ENCODE results near the gene CRNKL1. TPM values are rescaled to one million over a fixed set of nuclear protein-coding genes. Genes with fewer than 3 reads are reported as not detected.
A peak's percentile ranks its signal among the peaks of the same experiment; 100 is the strongest.

Gene CRNKL1
- total RNA-seq, 2 experiments from 2014 or later: 14.1 to 15.7 TPM

DNA sequence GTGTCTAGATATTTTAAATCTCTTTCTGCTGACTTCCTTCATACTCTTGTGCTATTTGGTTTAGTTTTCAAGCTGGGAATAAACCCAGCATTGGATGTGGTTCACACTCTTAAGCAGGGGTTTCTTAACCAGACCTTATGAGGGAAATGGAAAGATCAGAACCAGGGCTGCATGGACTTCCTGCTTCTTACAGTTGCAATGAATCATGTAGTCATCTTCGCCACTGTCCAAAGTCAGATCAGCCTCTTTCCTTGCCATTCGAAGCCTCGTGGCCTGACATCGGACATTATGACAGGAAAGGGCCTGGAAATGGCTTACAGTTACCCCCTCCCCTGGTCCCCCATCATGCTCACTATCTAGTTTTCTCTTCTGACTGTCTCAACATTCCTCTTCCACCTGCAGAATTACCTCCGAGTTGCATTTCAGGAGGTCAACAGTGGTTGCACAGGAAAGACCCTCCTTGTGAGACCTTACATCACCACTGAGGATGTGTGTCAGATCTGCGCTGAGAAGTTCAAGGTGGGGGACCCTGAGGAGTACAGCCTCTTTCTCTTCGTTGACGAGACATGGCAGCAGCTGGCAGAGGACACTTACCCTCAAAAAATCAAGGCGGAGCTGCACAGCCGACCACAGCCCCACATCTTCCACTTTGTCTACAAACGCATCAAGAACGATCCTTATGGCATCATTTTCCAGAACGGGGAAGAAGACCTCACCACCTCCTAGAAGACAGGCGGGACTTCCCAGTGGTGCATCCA lies 51.9 kb downstream of the CRNKL1 start:
- no peak for DNase-seq
- Mint-ChIP-seq H3K9me3 (no peaks in the 10 kb centered on the region), H3K4me3 (no peak overlapping the region), H3K36me3 (ENCODE audit: low read depth) (no peaks in the 10 kb centered on the region), H3K27me3 (ENCODE audit: low read depth) (peaks cover 26% of the 10 kb centered on the region), H3K27ac (no peak overlapping the region), H3K4me1 (ENCODE audit: low read depth) (peaks cover 13% of the 10 kb centered on the region)
- intact Hi-C loops (cut with micrococcal nuclease): no loop called here
- CTCF ChIA-PET: no interaction called here

DNA sequence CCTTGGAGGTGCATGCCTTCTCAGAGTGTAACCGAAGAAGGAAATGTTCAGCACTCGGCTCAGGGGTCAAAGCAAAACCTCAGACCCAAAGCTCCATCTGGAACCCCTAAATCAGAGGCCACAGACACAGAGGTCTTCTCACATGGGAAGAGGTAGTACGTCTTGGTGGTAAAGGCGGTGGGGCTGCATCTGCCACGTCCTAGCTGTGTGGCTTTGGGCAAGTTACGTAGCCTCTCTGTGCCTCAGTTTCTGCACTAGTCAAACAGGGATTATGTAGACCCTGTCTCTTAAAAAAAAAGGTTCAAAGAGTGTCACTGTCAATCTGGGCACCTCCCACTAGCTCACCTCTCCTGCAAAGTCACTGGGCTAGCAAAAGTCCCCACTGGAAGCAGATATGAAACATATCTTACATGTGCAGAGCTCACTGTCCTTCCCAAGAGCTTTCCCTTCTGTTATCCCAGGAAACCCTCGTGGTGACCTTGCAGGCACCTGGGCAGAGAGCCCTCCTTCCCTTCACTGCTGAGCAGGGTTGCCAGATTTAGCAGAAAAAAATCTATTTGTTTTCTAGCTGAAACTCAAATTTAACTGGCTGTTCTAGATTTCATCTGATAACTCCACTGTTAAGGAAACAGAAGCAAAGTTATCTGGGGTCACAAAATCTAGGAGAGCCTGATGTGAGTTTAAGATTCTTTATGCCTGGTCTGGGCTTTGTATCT lies 53.1 kb downstream of the CRNKL1 start:
- H3K36me3 Mint-ChIP-seq (ENCODE audit: low read depth): no peaks in the 10 kb centered on the region
- intact Hi-C loops (cut with micrococcal nuclease): loop anchor here (5.0 kb wide), 1 partner anchor 62 kb away; no protein-coding TSS in a partner anchor
- H3K4me3 Mint-ChIP-seq: no peak overlapping the region
- no peak for DNase-seq
- peaks cover 22% of the 10 kb centered on the region for H3K27me3 Mint-ChIP-seq (ENCODE audit: low read depth)
- CTCF ChIA-PET: interaction anchor here (0.6 to 0.8 kb wide), 3 partner anchors 12 to 306 kb away, joined by 3 to 4 read pairs (median 3); no protein-coding TSS in a partner anchor
- no peaks in the 10 kb centered on the region for H3K9me3 Mint-ChIP-seq
- no peak overlapping the region for H3K27ac Mint-ChIP-seq
- peaks cover 13% of the 10 kb centered on the region for H3K4me1 Mint-ChIP-seq (ENCODE audit: low read depth)

DNA sequence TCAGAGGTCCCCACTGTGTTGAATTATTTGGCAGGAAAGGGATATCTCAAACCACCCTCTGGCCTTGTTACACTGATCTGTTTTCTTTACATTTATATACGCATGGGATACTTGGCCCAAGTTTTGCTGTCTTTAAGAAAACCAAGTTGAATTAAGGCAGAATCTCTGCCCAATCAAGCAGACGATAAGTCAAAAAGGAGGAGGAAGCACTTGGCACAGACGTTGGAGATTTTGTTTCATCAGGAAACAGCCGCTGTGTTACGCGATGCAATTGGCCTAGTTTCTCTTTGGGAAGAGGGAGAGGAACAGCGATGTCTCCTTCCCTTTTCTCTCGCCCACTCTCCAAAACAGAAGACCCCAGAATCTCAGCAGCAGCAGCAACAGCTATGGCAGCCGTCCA lies 55.3 kb downstream of the CRNKL1 start:
- Mint-ChIP-seq H3K27ac (no peak overlapping the region), H3K27me3 (ENCODE audit: low read depth) (peaks cover 5% of the 10 kb centered on the region), H3K4me3 (no peak overlapping the region), H3K36me3 (ENCODE audit: low read depth) (no peaks in the 10 kb centered on the region), H3K4me1 (ENCODE audit: low read depth) (no peaks in the 10 kb centered on the region), H3K9me3 (no peaks in the 10 kb centered on the region)
- intact Hi-C loops (cut with micrococcal nuclease): loop anchor here (5.0 kb wide), 1 partner anchor 60 kb away; no protein-coding TSS in a partner anchor
- CTCF ChIA-PET: no interaction called here
- DNase-seq: no peak

DNA sequence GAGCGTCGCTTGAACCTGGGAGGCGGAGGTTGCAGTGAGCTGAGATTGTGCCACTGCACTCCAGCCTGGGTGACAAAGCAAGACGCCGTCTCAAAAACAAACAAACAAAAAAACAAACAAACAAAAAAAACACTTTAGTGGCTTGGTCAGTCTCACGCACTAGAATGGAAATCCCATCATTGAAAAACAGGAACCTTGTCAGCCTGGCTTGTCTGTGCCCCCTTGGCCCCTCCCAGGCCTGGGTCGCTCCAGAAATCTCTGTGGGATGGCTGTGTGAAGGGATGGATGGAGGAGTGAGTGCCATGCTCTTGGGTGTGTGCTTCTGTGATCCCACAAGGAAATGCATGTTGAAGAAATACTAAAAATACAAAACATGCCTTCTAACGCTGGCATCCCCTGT lies 56.0 kb downstream of the CRNKL1 start:
- CTCF ChIA-PET: no interaction called here
- Mint-ChIP-seq H3K27ac (no peak overlapping the region), H3K36me3 (ENCODE audit: low read depth) (no peaks in the 10 kb centered on the region), H3K9me3 (no peaks in the 10 kb centered on the region), H3K4me1 (ENCODE audit: low read depth) (no peaks in the 10 kb centered on the region), H3K4me3 (no peak overlapping the region), H3K27me3 (ENCODE audit: low read depth) (peaks cover 3% of the 10 kb centered on the region)
- no peak for DNase-seq
- intact Hi-C loops (cut with micrococcal nuclease): loop anchor here (5.0 kb wide), 1 partner anchor 59 kb away; no protein-coding TSS in a partner anchor

DNA sequence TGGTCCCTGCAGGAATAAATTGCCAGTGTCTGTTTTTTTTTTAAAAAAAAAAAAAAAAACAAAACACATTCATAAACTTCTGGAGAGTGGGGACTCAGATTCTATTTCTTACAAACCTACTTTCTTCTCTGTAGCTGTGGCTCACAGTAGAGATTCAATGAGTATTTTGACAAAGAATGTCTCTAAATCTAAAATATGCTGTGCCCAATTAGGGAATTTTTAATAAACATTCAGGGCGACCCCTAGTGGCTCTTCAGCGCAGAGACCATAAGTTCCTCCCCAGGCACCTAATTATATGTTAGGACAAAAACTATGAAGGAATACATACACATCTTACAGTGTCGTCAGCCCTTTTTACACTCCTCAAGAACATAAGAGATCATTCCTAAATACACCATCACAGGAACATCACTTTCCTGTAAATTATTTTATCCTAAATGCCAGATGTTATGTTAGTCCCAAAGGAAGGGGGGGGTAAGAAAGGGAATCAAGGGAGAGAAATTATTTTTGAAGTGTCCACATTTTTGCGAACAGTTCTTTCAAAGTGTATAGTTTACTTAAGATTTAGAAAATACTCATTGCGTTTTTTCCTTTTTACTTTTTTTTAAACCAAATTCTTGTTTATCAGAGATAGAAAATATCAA lies 56.9 kb downstream of the CRNKL1 start:
- Mint-ChIP-seq H3K27me3 (ENCODE audit: low read depth) (no peaks in the 10 kb centered on the region), H3K27ac (no peak overlapping the region), H3K4me3 (no peak overlapping the region), H3K4me1 (ENCODE audit: low read depth) (no peaks in the 10 kb centered on the region), H3K9me3 (no peaks in the 10 kb centered on the region), H3K36me3 (ENCODE audit: low read depth) (no peaks in the 10 kb centered on the region)
- peak; percentile 51 for DNase-seq
- intact Hi-C loops (cut with micrococcal nuclease): loop anchor here (1.0 to 5.0 kb wide), 3 partner anchors 58 to 303 kb away; no protein-coding TSS in a partner anchor
- CTCF ChIA-PET: interaction anchor here (0.6 to 3.1 kb wide), 7 partner anchors 9 to 302 kb away, joined by 3 to 14 read pairs (median 6); no protein-coding TSS in a partner anchor

DNA sequence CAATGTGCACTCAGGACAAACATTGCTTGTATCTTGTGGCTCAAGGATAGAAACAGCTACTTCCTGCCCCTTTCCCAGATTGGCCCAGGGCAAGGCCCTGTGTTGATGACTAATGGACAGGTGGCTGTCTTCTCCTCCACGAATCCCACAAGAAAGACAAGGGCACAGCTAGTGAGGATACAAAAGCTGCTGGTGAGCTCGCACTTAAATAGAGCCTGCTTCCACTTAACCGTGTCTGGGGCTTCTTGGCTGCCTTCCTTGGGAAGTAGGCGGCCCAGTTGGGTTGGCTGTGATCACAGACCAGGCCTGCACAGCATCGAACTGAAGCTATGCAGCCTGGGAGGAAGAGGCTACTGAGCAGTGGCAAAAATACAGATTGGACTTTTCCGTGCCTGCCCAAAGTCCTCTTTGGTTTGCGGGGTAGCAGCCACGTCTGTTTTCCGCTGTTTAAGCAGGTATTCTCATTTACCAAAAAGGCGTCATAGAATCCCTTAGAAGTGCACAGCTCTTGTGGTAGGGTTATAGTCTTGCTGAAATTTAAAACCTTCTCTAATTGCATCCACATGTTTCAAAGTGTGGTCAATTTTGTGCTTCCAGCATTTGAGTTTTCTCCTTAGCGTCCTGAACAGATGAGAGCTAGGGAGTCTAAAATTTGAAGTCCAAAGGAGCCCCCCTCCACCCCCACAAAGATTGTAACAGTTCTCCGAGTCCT lies 58.2 kb downstream of the CRNKL1 start:
- CTCF ChIA-PET: interaction anchor here (0.8 to 3.1 kb wide), 8 partner anchors 16 to 301 kb away, joined by 3 to 14 read pairs (median 5); no protein-coding TSS in a partner anchor
- no peaks in the 10 kb centered on the region for H3K36me3 Mint-ChIP-seq (ENCODE audit: low read depth)
- no peaks in the 10 kb centered on the region for H3K27me3 Mint-ChIP-seq (ENCODE audit: low read depth)
- intact Hi-C loops (cut with micrococcal nuclease): no loop called here
- H3K4me1 Mint-ChIP-seq (ENCODE audit: low read depth): no peaks in the 10 kb centered on the region
- no peak for DNase-seq
- H3K27ac Mint-ChIP-seq: no peak overlapping the region
- H3K4me3 Mint-ChIP-seq: no peak overlapping the region
- no peaks in the 10 kb centered on the region for H3K9me3 Mint-ChIP-seq

DNA sequence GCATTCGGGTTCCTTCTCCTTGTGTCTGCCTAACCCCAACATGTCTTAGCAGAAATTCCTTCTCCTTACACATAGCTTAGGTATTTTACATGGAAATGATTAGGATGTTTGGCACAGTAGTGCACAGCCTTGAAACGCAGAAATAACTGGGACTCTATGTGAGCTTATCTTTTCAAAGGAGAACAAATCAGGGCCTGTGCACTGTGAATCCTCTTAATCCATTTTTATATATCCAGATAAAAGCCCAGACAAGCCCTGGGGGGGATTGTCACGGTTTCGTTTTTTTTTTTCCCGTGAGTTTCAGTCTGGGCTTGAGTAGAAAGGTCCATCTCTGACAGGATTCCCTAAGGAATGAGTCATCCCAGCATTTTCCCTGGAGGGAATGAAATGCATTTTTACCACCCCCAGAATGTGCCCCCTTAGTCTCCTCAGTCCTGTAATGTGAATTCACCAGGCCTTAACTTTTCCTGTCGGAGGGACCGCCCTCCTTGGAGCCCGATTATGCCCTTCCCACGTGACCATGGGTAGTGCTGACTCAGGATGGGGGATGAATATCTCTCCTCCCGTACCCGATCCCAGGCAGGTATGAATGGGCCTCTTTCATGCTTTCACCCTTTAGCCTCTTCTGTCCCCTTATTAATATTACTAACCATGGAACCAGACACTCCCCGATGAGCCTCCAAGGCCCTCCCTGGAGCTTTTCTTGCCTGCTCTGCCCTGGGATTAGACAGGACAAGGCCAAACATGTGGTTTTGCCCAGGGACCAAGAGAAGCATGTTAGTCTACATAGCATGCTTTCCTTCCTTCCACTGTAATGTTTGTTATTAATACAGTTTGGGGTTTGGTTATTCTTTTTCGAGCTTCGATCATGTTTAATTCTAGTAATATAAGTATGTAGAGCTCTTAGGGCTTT lies 59.0 kb downstream of the CRNKL1 start:
- no peak overlapping the region for H3K27ac Mint-ChIP-seq
- H3K4me3 Mint-ChIP-seq: no peak overlapping the region
- CTCF ChIA-PET: interaction anchor here (0.7 to 3.1 kb wide), 7 partner anchors 57 to 1553 kb away, joined by 3 to 14 read pairs (median 5); no protein-coding TSS in a partner anchor
- H3K36me3 Mint-ChIP-seq (ENCODE audit: low read depth): no peaks in the 10 kb centered on the region
- no peaks in the 10 kb centered on the region for H3K4me1 Mint-ChIP-seq (ENCODE audit: low read depth)
- intact Hi-C loops (cut with micrococcal nuclease): no loop called here
- no peaks in the 10 kb centered on the region for H3K27me3 Mint-ChIP-seq (ENCODE audit: low read depth)
- H3K9me3 Mint-ChIP-seq: no peaks in the 10 kb centered on the region
- no peak for DNase-seq

DNA sequence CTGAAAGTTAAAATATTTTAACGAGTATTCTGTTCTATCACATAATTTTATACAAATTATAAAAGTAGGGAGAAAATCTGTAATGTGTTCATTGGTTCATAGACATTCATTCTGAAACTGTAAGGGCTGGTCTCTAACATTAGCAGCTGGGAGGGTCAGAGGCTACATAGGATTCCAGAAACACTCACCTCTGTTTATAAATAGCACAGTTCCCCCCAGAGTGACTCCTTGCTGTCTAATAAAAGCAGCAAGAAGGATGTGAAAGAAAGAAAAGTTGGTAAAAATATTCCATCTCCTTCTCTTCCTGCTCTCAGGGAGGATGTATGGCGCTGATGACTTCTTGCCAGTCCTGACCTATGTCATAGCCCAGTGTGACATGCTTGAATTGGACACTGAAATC lies 60.4 kb downstream of the CRNKL1 start:
- intact Hi-C loops (cut with micrococcal nuclease): no loop called here
- Mint-ChIP-seq H3K27ac (no peak overlapping the region), H3K9me3 (no peaks in the 10 kb centered on the region), H3K27me3 (ENCODE audit: low read depth) (no peaks in the 10 kb centered on the region), H3K4me3 (no peak overlapping the region), H3K4me1 (ENCODE audit: low read depth) (no peaks in the 10 kb centered on the region), H3K36me3 (ENCODE audit: low read depth) (no peaks in the 10 kb centered on the region)
- CTCF ChIA-PET: no interaction called here
- no peak for DNase-seq

DNA sequence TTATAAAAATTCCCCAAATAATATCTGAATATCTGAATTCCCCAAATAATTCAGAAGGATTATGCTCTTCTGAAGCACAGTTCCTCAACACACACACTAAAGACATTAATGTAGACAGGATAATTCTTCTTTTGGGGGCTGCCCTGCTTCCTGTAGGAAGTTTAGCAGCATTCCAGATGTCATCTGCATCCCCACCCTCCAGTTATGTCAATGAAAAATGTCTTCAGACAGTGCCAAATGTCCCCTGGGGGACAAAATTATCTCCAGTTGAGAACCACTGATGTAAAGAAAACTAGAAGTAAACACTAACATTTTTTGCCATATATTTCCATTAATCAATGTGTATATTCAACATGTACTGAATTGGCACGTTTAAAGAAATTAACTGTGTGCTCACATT lies 61.0 kb downstream of the CRNKL1 start:
- H3K4me1 Mint-ChIP-seq (ENCODE audit: low read depth): no peaks in the 10 kb centered on the region
- H3K36me3 Mint-ChIP-seq (ENCODE audit: low read depth): no peaks in the 10 kb centered on the region
- no peaks in the 10 kb centered on the region for H3K9me3 Mint-ChIP-seq
- CTCF ChIA-PET: no interaction called here
- no peak overlapping the region for H3K27ac Mint-ChIP-seq
- DNase-seq: no peak
- no peaks in the 10 kb centered on the region for H3K27me3 Mint-ChIP-seq (ENCODE audit: low read depth)
- intact Hi-C loops (cut with micrococcal nuclease): no loop called here
- H3K4me3 Mint-ChIP-seq: no peak overlapping the region

DNA sequence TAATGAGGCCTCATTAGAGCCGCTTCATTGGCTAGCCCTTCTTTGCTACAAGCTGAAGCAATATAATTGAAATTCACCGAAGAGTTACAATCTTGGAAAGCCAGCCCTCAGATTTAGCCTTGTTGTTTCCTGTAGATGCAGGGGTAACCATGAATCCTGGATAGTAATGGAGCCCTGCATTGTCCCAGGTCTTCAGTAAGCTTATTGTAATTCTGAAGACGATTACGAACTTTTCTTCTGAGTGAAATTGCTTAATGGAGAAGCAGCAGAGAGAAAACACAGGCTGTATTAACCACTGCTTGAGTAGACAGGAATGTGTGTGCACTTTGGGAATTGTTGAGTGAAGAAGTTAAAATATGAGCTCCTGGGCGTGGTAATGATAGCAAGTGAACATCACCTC lies 61.4 kb downstream of the CRNKL1 start:
- H3K27me3 Mint-ChIP-seq (ENCODE audit: low read depth): no peaks in the 10 kb centered on the region

DNA sequence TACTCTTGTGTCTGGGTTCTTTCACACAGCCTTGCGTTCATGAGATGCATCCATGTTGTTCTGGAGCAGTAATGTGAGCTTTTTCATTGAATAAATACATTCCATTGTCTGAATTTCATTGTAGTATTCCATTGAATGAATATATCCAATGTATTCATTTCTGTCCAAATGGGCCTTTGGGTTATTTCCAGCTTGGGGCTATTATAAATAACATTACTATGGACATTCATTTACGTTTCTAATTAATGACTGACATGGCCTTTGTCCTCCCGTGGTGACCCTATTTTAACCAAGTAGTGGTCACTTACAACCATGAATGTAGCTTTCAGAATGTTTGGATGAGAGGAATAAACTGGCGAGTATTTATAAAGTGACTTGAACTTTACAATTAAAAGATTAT lies 65.2 kb downstream of the CRNKL1 start:
- no peak overlapping the region for H3K27ac Mint-ChIP-seq
- no peaks in the 10 kb centered on the region for H3K36me3 Mint-ChIP-seq (ENCODE audit: low read depth)
- no peaks in the 10 kb centered on the region for H3K27me3 Mint-ChIP-seq (ENCODE audit: low read depth)
- H3K4me1 Mint-ChIP-seq (ENCODE audit: low read depth): no peaks in the 10 kb centered on the region
- intact Hi-C loops (cut with micrococcal nuclease): no loop called here
- H3K9me3 Mint-ChIP-seq: no peaks in the 10 kb centered on the region
- DNase-seq: no peak
- CTCF ChIA-PET: interaction anchor here (0.6 kb wide), 2 partner anchors 8 to 28 kb away, joined by 3 read pairs; no protein-coding TSS in a partner anchor
- no peak overlapping the region for H3K4me3 Mint-ChIP-seq

More for the DNA sequence above, 61.4 kb downstream of the CRNKL1 start:
- no peak overlapping the region for H3K4me3 Mint-ChIP-seq
- no peaks in the 10 kb centered on the region for H3K36me3 Mint-ChIP-seq (ENCODE audit: low read depth)
- CTCF ChIA-PET: no interaction called here
- H3K9me3 Mint-ChIP-seq: no peaks in the 10 kb centered on the region
- H3K27ac Mint-ChIP-seq: no peak overlapping the region
- H3K4me1 Mint-ChIP-seq (ENCODE audit: low read depth): no peaks in the 10 kb centered on the region
- no peak for DNase-seq
- intact Hi-C loops (cut with micrococcal nuclease): no loop called here

Data from activated naive CD4-positive, alpha-beta T cell treated with anti-CD3 and anti-CD28 coated beads for 36 hours (primary cell).